ENCODE results near the gene ANGEL1. TPM values are rescaled to one million over a fixed set of nuclear protein-coding genes. Genes with fewer than 3 reads are reported as not detected.

ANGEL1 gene
- total and polyA plus RNA-seq, 2 of the 13 experiments (the other 11 are each of a cell fraction or from before 2014, with no cell fraction given), result 14.3 to 20.1 TPM

DNA sequence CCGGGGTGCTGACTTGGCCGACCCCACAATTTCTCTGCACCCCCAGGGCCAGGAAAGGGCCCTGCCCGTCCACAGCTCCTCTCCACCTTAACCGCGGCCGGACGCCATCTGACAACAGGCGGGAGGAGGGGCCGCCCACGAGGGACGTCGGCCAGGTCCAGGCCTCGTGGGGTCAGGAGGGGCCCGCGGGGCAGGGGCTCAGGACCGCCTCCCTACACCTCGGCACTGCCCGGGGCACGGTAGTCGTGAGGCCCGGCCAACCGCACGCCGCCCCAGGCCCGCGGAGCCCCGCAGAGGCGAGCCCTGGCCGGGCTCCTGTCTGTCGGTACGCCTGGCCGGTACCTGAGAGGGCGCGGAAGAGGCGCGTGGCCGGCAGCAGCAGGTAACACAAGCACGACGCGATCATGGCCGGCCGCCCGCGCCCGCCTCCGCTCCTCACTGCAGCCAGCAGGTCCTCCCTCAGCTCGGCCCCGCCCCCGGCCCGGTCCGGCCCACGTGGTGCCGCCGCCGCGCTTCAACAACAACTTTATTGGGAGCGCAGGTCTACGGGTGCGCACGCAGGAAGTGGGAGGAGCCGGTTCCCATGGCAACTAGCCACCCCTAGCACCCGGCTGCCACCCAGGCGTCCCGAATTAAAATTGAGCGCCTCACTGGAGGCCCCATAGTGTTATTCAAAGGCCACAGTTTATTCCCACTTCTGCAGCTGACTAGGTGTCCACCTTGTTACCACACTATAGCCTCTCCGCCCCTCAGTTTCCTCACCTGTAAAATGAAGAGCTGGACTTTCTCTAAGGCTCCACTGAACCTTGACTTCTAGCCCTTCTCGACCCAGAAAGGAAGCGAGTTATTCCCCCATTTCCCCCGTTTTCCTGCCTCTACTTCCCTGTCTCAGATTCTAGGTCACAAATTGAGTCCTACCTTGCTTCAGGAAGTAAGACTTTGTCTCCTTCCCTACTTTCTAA, at the start of gene ANGEL1 (continued):
- TF ChIP-seq ZNF136 (CRISPR knock-in tag; IDR thresholded peaks at IDR 0.05; ENCODE audit: low read depth) (no peak), ATF7 (IDR thresholded peaks at IDR 0.05) (no peak), ATF7 (CRISPR knock-in tag; IDR thresholded peaks at IDR 0.05) (no peak), GATA4 (IDR thresholded peaks at IDR 0.05; ENCODE audit: borderline replicate concordance, low read depth) (peak; percentile 64; the same call in 1 of the 2 replicates), ZBTB42 (CRISPR knock-in tag; IDR thresholded peaks at IDR 0.05) (no peak), GATAD2A (CRISPR knock-in tag; IDR thresholded peaks at IDR 0.05) (0 out of 2 replicates have a peak, but pooled peaks have one; percentile 9), MZF1 (CRISPR knock-in tag; IDR thresholded peaks at IDR 0.05; ENCODE audit: borderline replicate concordance) (no peak), ZNF44 (CRISPR knock-in tag; IDR thresholded peaks at IDR 0.05) (no peak), WIZ (CRISPR knock-in tag; IDR thresholded peaks at IDR 0.05) (no peak), TAF1 (CRISPR knock-in tag; IDR thresholded peaks at IDR 0.05) (peak; percentile 68), JARID2 (CRISPR knock-in tag; IDR thresholded peaks at IDR 0.05; ENCODE audit: insufficient replicate concordance) (no peak), FIP1L1 (IDR thresholded peaks at IDR 0.05; ENCODE audit: borderline replicate concordance, insufficient read depth, low read depth, low read length) (no peak; the same call in 1 of the 2 replicates), ZNF772 (CRISPR knock-in tag; IDR thresholded peaks at IDR 0.05) (peak; percentile 80), ZFP36 (IDR thresholded peaks at IDR 0.05; ENCODE audit: borderline replicate concordance, low read depth, low read length, partially characterized antibody) (no peak), HNF4G (IDR thresholded peaks at IDR 0.05; ENCODE audit: borderline replicate concordance, low read depth, low read length) (0 out of 2 replicates have a peak, but pooled peaks have one; percentile 41), HNF4G (CRISPR knock-in tag; IDR thresholded peaks at IDR 0.05; ENCODE audit: borderline replicate concordance, low read depth) (no peak; the same call in 1 of the 2 replicates), ZNF441 (CRISPR knock-in tag; IDR thresholded peaks at IDR 0.05; ENCODE audit: borderline replicate concordance) (no peak), ERF (CRISPR knock-in tag; IDR thresholded peaks at IDR 0.05) (peak; percentile 93), HOXA7 (CRISPR knock-in tag; IDR thresholded peaks at IDR 0.05) (no peak), EEA1 (CRISPR knock-in tag; IDR thresholded peaks at IDR 0.05; ENCODE audit: borderline replicate concordance) (peak; percentile 84; the same call in 1 of the 2 replicates), SMARCC2 (IDR thresholded peaks at IDR 0.05) (no peak)
- TF ChIP-seq, protein P1, sequence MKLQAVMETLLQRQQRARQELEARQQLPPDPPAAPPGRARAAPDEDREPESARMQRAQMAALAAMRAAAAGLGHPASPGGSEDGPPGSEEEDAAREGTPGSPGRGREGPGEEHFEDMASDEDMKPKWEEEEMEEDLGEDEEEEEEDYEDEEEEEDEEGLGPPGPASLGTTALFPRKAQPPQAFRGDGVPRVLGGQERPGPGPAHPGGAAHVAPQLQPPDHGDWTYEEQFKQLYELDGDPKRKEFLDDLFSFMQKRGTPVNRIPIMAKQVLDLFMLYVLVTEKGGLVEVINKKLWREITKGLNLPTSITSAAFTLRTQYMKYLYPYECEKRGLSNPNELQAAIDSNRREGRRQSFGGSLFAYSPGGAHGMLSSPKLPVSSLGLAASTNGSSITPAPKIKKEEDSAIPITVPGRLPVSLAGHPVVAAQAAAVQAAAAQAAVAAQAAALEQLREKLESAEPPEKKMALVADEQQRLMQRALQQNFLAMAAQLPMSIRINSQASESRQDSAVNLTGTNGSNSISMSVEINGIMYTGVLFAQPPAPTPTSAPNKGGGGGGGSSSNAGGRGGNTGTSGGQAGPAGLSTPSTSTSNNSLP (IDR thresholded peaks at IDR 0.05; ENCODE audit: low read depth, low read length), result no peak
- TF ChIP-seq, protein P2, sequence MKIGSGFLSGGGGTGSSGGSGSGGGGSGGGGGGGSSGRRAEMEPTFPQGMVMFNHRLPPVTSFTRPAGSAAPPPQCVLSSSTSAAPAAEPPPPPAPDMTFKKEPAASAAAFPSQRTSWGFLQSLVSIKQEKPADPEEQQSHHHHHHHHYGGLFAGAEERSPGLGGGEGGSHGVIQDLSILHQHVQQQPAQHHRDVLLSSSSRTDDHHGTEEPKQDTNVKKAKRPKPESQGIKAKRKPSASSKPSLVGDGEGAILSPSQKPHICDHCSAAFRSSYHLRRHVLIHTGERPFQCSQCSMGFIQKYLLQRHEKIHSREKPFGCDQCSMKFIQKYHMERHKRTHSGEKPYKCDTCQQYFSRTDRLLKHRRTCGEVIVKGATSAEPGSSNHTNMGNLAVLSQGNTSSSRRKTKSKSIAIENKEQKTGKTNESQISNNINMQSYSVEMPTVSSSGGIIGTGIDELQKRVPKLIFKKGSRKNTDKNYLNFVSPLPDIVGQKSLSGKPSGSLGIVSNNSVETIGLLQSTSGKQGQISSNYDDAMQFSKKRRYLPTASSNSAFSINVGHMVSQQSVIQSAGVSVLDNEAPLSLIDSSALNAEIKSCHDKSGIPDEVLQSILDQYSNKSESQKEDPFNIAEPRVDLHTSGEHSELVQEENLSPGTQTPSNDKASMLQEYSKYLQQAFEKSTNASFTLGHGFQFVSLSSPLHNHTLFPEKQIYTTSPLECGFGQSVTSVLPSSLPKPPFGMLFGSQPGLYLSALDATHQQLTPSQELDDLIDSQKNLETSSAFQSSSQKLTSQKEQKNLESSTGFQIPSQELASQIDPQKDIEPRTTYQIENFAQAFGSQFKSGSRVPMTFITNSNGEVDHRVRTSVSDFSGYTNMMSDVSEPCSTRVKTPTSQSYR (CRISPR knock-in tag; IDR thresholded peaks at IDR 0.05; ENCODE audit: borderline replicate concordance), result peak; percentile 41; the same call in 1 of the 2 replicates
- TF ChIP-seq, protein P3, sequence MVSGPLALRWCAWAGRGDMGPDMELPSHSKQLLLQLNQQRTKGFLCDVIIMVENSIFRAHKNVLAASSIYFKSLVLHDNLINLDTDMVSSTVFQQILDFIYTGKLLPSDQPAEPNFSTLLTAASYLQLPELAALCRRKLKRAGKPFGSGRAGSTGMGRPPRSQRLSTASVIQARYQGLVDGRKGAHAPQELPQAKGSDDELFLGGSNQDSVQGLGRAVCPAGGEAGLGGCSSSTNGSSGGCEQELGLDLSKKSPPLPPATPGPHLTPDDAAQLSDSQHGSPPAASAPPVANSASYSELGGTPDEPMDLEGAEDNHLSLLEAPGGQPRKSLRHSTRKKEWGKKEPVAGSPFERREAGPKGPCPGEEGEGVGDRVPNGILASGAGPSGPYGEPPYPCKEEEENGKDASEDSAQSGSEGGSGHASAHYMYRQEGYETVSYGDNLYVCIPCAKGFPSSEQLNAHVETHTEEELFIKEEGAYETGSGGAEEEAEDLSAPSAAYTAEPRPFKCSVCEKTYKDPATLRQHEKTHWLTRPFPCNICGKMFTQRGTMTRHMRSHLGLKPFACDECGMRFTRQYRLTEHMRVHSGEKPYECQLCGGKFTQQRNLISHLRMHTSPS (CRISPR knock-in tag; IDR thresholded peaks at IDR 0.05; ENCODE audit: low read depth), result no peak

All from HepG2 (cell line).